ENCODE results near the gene S100A2. TPM values are rescaled to one million over a fixed set of nuclear protein-coding genes. Genes with fewer than 3 reads are reported as not detected.
A peak's percentile ranks its signal among the peaks of the same experiment; 100 is the strongest.

The S100A2 gene
- total and polyA plus RNA-seq, 2 of the 13 experiments (the other 11 are each of a cell fraction or from before 2014, with no cell fraction given) = 1.2 TPM

DNA sequence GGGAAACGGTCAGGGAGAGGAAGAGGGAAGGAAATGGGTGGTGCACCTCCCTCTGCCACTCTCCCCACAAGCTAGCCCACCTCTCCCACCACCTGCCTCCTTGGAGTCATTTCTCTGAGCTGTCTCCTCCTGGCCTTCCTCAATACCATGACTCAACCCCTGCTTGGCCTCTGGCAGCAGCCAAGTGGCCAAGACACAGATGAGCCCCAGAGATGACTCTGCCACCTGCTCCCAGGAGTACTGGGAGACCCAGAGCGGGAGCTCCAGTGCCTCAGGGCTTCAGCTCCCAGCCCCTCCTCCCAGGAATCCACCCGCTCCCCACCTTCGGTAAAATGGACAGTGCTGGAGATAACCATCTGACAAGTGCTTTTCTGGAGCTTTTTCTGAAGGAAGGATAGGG, 44.7 kb upstream of the S100A2 start (continued):
- TF ChIP-seq, protein P1, sequence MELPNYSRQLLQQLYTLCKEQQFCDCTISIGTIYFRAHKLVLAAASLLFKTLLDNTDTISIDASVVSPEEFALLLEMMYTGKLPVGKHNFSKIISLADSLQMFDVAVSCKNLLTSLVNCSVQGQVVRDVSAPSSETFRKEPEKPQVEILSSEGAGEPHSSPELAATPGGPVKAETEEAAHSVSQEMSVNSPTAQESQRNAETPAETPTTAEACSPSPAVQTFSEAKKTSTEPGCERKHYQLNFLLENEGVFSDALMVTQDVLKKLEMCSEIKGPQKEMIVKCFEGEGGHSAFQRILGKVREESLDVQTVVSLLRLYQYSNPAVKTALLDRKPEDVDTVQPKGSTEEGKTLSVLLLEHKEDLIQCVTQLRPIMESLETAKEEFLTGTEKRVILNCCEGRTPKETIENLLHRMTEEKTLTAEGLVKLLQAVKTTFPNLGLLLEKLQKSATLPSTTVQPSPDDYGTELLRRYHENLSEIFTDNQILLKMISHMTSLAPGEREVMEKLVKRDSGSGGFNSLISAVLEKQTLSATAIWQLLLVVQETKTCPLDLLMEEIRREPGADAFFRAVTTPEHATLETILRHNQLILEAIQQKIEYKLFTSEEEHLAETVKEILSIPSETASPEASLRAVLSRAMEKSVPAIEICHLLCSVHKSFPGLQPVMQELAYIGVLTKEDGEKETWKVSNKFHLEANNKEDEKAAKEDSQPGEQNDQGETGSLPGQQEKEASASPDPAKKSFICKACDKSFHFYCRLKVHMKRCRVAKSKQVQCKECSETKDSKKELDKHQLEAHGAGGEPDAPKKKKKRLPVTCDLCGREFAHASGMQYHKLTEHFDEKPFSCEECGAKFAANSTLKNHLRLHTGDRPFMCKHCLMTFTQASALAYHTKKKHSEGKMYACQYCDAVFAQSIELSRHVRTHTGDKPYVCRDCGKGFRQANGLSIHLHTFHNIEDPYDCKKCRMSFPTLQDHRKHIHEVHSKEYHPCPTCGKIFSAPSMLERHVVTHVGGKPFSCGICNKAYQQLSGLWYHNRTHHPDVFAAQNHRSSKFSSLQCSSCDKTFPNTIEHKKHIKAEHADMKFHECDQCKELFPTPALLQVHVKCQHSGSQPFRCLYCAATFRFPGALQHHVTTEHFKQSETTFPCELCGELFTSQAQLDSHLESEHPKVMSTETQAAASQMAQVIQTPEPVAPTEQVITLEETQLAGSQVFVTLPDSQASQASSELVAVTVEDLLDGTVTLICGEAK (IDR thresholded peaks at IDR 0.05) = no peak
- TF ChIP-seq, protein P1 (CRISPR knock-in tag; IDR thresholded peaks at IDR 0.05) = no peak
- TF ChIP-seq, protein P2, sequence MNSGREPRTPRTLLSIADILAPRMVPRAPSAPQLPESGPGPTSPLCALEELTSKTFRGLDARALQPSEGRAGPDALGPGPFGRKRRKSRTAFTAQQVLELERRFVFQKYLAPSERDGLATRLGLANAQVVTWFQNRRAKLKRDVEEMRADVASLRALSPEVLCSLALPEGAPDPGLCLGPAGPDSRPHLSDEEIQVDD (CRISPR knock-in tag; IDR thresholded peaks at IDR 0.05; ENCODE audit: borderline replicate concordance) = 0 out of 2 replicates have a peak, but pooled peaks have one; percentile 19
- TF ChIP-seq, protein P3, sequence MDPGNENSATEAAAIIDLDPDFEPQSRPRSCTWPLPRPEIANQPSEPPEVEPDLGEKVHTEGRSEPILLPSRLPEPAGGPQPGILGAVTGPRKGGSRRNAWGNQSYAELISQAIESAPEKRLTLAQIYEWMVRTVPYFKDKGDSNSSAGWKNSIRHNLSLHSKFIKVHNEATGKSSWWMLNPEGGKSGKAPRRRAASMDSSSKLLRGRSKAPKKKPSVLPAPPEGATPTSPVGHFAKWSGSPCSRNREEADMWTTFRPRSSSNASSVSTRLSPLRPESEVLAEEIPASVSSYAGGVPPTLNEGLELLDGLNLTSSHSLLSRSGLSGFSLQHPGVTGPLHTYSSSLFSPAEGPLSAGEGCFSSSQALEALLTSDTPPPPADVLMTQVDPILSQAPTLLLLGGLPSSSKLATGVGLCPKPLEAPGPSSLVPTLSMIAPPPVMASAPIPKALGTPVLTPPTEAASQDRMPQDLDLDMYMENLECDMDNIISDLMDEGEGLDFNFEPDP (CRISPR knock-in tag; conservative IDR thresholded peaks at IDR 0.05) = 0 out of 2 replicates have a peak, but pooled peaks have one; percentile 53
- no peak for TF ChIP-seq ZNF232 (CRISPR knock-in tag; IDR thresholded peaks at IDR 0.05; ENCODE audit: borderline replicate concordance)
- no peak for TF ChIP-seq KDM5A (IDR thresholded peaks at IDR 0.05; ENCODE audit: borderline replicate concordance, low read length)
- TF ChIP-seq POGZ (CRISPR knock-in tag; IDR thresholded peaks at IDR 0.05) = no peak
- TF ChIP-seq ZNF33B (CRISPR knock-in tag; IDR thresholded peaks at IDR 0.05) = no peak
- TF ChIP-seq, protein P4, sequence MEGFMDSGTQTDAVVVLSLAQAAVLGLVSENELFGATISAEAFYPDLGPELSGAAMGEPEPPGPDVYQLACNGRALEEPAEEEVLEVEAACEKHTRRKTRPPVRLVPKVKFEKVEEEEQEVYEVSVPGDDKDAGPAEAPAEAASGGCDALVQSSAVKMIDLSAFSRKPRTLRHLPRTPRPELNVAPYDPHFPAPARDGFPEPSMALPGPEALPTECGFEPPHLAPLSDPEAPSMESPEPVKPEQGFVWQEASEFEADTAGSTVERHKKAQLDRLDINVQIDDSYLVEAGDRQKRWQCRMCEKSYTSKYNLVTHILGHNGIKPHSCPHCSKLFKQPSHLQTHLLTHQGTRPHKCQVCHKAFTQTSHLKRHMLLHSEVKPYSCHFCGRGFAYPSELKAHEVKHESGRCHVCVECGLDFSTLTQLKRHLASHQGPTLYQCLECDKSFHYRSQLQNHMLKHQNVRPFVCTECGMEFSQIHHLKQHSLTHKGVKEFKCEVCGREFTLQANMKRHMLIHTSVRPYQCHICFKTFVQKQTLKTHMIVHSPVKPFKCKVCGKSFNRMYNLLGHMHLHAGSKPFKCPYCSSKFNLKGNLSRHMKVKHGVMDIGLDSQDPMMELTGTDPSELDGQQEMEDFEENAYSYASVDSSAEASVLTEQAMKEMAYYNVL (CRISPR knock-in tag; IDR thresholded peaks at IDR 0.05; ENCODE audit: borderline replicate concordance) = no peak
- no peak for TF ChIP-seq SMARCE1 (IDR thresholded peaks at IDR 0.05; ENCODE audit: borderline replicate concordance)
- no peak for TF ChIP-seq ZZZ3 (CRISPR knock-in tag; IDR thresholded peaks at IDR 0.05; ENCODE audit: borderline replicate concordance)
- TF ChIP-seq, protein P5, sequence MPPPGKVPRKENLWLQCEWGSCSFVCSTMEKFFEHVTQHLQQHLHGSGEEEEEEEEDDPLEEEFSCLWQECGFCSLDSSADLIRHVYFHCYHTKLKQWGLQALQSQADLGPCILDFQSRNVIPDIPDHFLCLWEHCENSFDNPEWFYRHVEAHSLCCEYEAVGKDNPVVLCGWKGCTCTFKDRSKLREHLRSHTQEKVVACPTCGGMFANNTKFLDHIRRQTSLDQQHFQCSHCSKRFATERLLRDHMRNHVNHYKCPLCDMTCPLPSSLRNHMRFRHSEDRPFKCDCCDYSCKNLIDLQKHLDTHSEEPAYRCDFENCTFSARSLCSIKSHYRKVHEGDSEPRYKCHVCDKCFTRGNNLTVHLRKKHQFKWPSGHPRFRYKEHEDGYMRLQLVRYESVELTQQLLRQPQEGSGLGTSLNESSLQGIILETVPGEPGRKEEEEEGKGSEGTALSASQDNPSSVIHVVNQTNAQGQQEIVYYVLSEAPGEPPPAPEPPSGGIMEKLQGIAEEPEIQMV (CRISPR knock-in tag; IDR thresholded peaks at IDR 0.05; ENCODE audit: low read depth) = no peak
- no peak for TF ChIP-seq RARG (CRISPR knock-in tag; IDR thresholded peaks at IDR 0.05; ENCODE audit: low read depth)
- TF ChIP-seq ZNF33A (CRISPR knock-in tag; IDR thresholded peaks at IDR 0.05; ENCODE audit: borderline replicate concordance) = no peak
- no peak for TF ChIP-seq NFIC (IDR thresholded peaks at IDR 0.05; ENCODE audit: low read length)

Data from HepG2 (cell line).